GM12892 (cell line): Measurements from ENCODE around the gene HSPBP1.
A peak's percentile ranks its signal among the peaks of the same experiment; 100 is the strongest.

ENCODE experiments used
- DNase-seq: peaks from one replicate; pipeline ENCODE4 v3.0.0; 2011; ENCODE audit not compliant: insufficient read length
- FAIRE-seq: peaks from 2 replicates; lab custom pipeline; 2011; peaks lifted over from hg19 to GRCh38; lab: Jason Lieb, UNC
- POLR2A ChIP-seq: IDR thresholded peaks from 2 replicates; pipeline ENCODE4 v1.6.1; 2011; ENCODE audit warnings: low read depth, low read length, control low read depth
- POLR2AphosphoS5 ChIP-seq: IDR thresholded peaks from 2 replicates; pipeline ENCODE4 v1.6.1; 2011; ENCODE audit warnings: low read depth, low read length, control low read depth
- TAF1 ChIP-seq: IDR thresholded peaks from 2 replicates; pipeline ENCODE4 v1.6.1; 2011; ENCODE audit warnings: low read depth, mild to moderate bottlenecking, control low read depth, low read length, borderline replicate concordance

HSPBP1 gene

GRCh38 chr19:55256562-55257460, 23.1 kb downstream of the HSPBP1 start:
- FAIRE-seq = no peak
- DNase-seq = no peak
- TF ChIP-seq POLR2AphosphoS5 (no peak; the same call in 1 of the 2 replicates), TAF1 (no peak), POLR2A (no peak)

GRCh38 chr19:55255618-55256423, 24.1 kb downstream of the HSPBP1 start:
- FAIRE-seq = peak; percentile 79

GRCh38 chr19:55254625-55254977, 25.3 kb downstream of the HSPBP1 start:
- DNase-seq = no peak
- no peak for FAIRE-seq
- TF ChIP-seq POLR2AphosphoS5 = no peak
- TF ChIP-seq POLR2A = no peak
- TF ChIP-seq TAF1 = no peak

More at GRCh38 chr19:55255618-55256423, 24.1 kb downstream of the HSPBP1 start:
- TF ChIP-seq POLR2A (no peak; the same call in 1 of the 2 replicates), TAF1 (no peak), POLR2AphosphoS5 (no peak)
- no peak for DNase-seq

- FAIRE-seq = peak; percentile 90
- TF ChIP-seq TAF1 (peak; percentile 51), POLR2AphosphoS5 (peak; percentile 83), POLR2A (no peak; the same call in 1 of the 2 replicates)
- DNase-seq = peak; percentile 69
Measured at GRCh38 chr19:55253842-55254624, 25.9 kb downstream of the HSPBP1 start.

DNA sequence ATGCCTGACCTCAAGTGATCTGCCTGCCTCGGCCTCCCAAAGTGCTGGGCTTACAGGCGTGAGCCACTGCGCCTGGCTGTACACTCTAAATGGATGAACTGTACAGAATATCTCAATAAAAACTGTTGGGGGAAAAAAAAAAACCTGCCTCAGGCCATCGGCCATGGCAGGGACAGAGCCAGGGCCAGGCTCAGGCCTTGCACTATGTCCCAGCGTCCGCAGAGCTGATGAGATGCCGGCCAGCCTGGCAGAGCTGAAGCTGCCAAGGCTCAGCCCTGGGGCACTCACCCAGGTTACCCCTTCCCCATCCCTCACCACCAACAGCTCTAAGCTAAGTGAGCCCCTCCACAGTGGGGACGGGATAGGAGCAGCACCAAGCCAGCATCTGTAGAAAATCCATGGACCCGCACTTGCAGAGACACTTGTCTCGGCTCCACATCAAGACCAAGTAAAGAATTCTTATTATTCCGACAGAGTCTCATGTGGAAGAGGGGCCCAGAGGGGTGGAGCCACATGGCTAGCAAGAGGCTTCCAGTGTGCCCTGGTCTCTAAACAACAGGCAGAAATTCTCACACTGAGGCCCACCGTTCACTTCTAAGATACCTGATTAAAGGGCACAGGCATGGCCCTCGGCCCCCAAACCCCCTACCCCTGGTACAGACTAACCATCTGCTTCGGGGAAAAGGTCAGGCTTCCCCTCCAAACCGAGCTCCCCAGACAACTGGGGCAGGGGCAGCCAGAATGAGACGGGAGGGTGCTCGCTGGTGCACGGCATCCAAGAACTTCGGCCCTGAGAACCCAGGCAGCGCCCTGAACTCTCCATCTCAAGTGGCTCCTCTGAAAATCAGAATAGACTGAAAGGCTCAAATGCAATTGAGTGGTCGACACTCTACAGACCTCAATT, 26.9 kb downstream of the HSPBP1 start:
- DNase-seq (no peak), FAIRE-seq (no peak)
- TF ChIP-seq TAF1 = no peak
- TF ChIP-seq POLR2AphosphoS5 = no peak
- no peak for TF ChIP-seq POLR2A

- DNase-seq (no peak), FAIRE-seq (peak; percentile 91)
- TF ChIP-seq POLR2A (no peak), POLR2AphosphoS5 (no peak), TAF1 (no peak)
Measured at GRCh38 chr19:55251341-55252081, 28.4 kb downstream of the HSPBP1 start.

GRCh38 chr19:55250262-55251036, 29.5 kb downstream of the HSPBP1 start:
- DNase-seq = no peak
- no peak for TF ChIP-seq TAF1
- TF ChIP-seq POLR2A = no peak
- TF ChIP-seq POLR2AphosphoS5 = no peak
- no peak for FAIRE-seq

DNA sequence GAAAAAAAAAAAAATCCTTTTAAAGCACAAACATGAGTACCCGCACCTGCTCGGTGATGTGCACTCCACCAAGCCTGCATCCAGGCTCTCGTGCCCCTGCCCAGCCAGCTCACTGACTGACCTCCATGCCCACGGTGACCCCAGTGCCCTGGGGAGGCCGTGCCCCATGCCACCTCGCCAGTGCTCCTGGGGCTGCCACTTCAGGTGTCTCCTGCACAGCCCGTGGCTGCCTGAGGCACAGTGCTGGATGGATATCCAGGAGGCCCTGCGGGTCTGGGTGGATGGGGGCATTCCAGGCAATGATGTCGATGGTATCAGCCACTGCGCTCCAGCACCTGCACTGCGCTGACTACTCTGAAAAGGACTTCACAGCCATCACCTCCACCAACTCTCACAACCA, 30.1 kb downstream of the HSPBP1 start:
- DNase-seq (no peak), FAIRE-seq (no peak)
- TF ChIP-seq POLR2AphosphoS5 (no peak), POLR2A (no peak), TAF1 (no peak)

- FAIRE-seq = no peak
- TF ChIP-seq POLR2A = no peak
- TF ChIP-seq POLR2AphosphoS5 = no peak
- no peak for TF ChIP-seq TAF1
- DNase-seq = no peak
Measured at GRCh38 chr19:55248704-55249103, 31.2 kb downstream of the HSPBP1 start.
